ENCODE data around the gene MEOX1.
"Not testable (repeated sequence)": the region's sequence is repeated elsewhere in the genome, so short reads cannot be mapped to it uniquely, and the experiment has no call there.

Gene MEOX1

GRCh38 chr17:43661699-43662412 is at the start of gene MEOX1:
Gene MEOX1, minus strand, starts transcription at chr17:43661922. Its CDS starts 388 bp downstream, at chr17:43661534.
- no peak for DNase-seq

- DNase-seq = no peak
These were observed 48.4 kb upstream of the MEOX1 start for GRCh38 chr17:43710101-43710500.

- no peak for DNase-seq
These were observed 47.5 kb upstream of the MEOX1 start for GRCh38 chr17:43709210-43709609.

GRCh38 chr17:43707184-43707583 is 45.5 kb upstream of the MEOX1 start:
- no peak for DNase-seq

- DNase-seq = no peak
These were observed 44.5 kb upstream of the MEOX1 start for GRCh38 chr17:43706235-43706634.

- DNase-seq = no peak
These were observed 41.9 kb upstream of the MEOX1 start for GRCh38 chr17:43703630-43704029.

GRCh38 chr17:43702637-43703036 is 40.9 kb upstream of the MEOX1 start:
- peak; percentile 19 for DNase-seq

- DNase-seq = no peak
These were observed 39.6 kb upstream of the MEOX1 start for GRCh38 chr17:43701318-43701743.

- DNase-seq = no peak
These were observed 37.7 kb upstream of the MEOX1 start for GRCh38 chr17:43699438-43699756.

- no peak for DNase-seq
These were observed 37.1 kb upstream of the MEOX1 start for GRCh38 chr17:43698678-43699437.

- DNase-seq = no peak
These were observed 36.2 kb upstream of the MEOX1 start for GRCh38 chr17:43697937-43698336.

GRCh38 chr17:43696891-43697290 is 35.2 kb upstream of the MEOX1 start:
- DNase-seq = no peak

- no peak for DNase-seq
These were observed 34.5 kb upstream of the MEOX1 start for GRCh38 chr17:43695970-43696865.

GRCh38 chr17:43694081-43694870 is 32.6 kb upstream of the MEOX1 start:
- DNase-seq = peak; percentile 83

GRCh38 chr17:43691317-43691693 is 29.6 kb upstream of the MEOX1 start:
- no peak for DNase-seq

- no peak for DNase-seq
These were observed 29.0 kb upstream of the MEOX1 start for GRCh38 chr17:43690624-43691316.

GRCh38 chr17:43689814-43690213 is 28.1 kb upstream of the MEOX1 start:
- no peak for DNase-seq

GRCh38 chr17:43689131-43689530 is 27.4 kb upstream of the MEOX1 start:
- DNase-seq = no peak

GRCh38 chr17:43686957-43687356 is 25.2 kb upstream of the MEOX1 start:
- DNase-seq = not testable (repeated sequence)

GRCh38 chr17:43683928-43684653 is 22.4 kb upstream of the MEOX1 start:
- DNase-seq = no peak

GRCh38 chr17:43680461-43680860 is 18.7 kb upstream of the MEOX1 start:
- peak; percentile 19 for DNase-seq

Measured in NCI-H69 (cell line).